WERI-Rb-1 (cell line): Measurements from ENCODE around the gene PERP.
"Not testable (repeated sequence)": the region's sequence is repeated elsewhere in the genome, so short reads cannot be mapped to it uniquely, and the experiment has no call there.

ENCODE experiments used
- DNase-seq: peaks from one replicate; pipeline ENCODE4 v3.0.0-alpha.2; 2020
- H3K27ac ChIP-seq: fragments of 250-450 bp; sonication (Bioruptor Pico); 2 replicates; pipeline ENCODE4 v1.5.1; 2020; ENCODE audit warnings: mild to moderate bottlenecking, moderate library complexity
- H3K27me3 ChIP-seq: fragments of 250-450 bp; sonication (Bioruptor Pico); 2 replicates; pipeline ENCODE4 v1.5.1; 2021; ENCODE audit warnings: mild to moderate bottlenecking, low read depth, moderate library complexity; ENCODE audit not compliant: insufficient read depth, severe bottlenecking
- H3K36me3 ChIP-seq: fragments of 250-450 bp; sonication (Bioruptor Pico); 2 replicates; pipeline ENCODE4 v1.5.1; 2020; ENCODE audit warnings: mild to moderate bottlenecking, moderate library complexity
- H3K4me3 ChIP-seq: 2 replicates; pipeline ENCODE4 v1.5.1; 2011; ENCODE audit warnings: low read depth, mild to moderate bottlenecking, control low read depth, low read length
- H3K9me3 ChIP-seq: fragments of 250-450 bp; sonication (Bioruptor Pico); 2 replicates; pipeline ENCODE4 v1.5.1; 2021; ENCODE audit warnings: mild to moderate bottlenecking, moderate library complexity; ENCODE audit not compliant: severe bottlenecking
- TF ChIP-seq, protein P1 (sequence below): IDR thresholded peaks from 2 replicates; pipeline ENCODE4 v1.5.1; 2011; ENCODE audit warnings: low read depth, mild to moderate bottlenecking, control low read depth, inconsistent platforms, low read length

Gene PERP

DNA sequence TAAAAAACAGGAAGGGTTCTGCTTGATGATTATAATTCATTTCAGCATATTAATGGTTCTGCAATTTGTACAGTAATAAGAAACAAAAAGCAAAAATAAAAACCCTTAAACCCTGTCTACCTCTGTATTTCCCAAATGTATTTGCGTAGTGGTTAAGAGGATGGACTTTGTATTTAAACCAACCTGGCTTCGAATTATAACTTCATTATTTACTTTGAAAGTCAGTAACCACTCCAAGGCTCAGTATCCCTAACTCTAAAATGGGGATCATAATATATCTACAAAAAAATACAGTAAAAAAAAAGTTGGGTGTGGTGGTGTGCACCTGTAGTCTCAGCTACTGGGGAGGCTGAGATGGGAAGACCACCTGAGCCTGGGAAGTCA is 21.4 kb downstream of the PERP start:
- TF ChIP-seq, protein P1, sequence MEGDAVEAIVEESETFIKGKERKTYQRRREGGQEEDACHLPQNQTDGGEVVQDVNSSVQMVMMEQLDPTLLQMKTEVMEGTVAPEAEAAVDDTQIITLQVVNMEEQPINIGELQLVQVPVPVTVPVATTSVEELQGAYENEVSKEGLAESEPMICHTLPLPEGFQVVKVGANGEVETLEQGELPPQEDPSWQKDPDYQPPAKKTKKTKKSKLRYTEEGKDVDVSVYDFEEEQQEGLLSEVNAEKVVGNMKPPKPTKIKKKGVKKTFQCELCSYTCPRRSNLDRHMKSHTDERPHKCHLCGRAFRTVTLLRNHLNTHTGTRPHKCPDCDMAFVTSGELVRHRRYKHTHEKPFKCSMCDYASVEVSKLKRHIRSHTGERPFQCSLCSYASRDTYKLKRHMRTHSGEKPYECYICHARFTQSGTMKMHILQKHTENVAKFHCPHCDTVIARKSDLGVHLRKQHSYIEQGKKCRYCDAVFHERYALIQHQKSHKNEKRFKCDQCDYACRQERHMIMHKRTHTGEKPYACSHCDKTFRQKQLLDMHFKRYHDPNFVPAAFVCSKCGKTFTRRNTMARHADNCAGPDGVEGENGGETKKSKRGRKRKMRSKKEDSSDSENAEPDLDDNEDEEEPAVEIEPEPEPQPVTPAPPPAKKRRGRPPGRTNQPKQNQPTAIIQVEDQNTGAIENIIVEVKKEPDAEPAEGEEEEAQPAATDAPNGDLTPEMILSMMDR, result no peak
- H3K4me3 ChIP-seq, result no peak overlapping the region
- H3K36me3 ChIP-seq, result no peaks in the 10 kb centered on the region
- no peak for DNase-seq
- H3K9me3 ChIP-seq, result no peaks in the 10 kb centered on the region
- H3K27ac ChIP-seq, result no peak overlapping the region
- H3K27me3 ChIP-seq, result no peaks in the 10 kb centered on the region

DNA sequence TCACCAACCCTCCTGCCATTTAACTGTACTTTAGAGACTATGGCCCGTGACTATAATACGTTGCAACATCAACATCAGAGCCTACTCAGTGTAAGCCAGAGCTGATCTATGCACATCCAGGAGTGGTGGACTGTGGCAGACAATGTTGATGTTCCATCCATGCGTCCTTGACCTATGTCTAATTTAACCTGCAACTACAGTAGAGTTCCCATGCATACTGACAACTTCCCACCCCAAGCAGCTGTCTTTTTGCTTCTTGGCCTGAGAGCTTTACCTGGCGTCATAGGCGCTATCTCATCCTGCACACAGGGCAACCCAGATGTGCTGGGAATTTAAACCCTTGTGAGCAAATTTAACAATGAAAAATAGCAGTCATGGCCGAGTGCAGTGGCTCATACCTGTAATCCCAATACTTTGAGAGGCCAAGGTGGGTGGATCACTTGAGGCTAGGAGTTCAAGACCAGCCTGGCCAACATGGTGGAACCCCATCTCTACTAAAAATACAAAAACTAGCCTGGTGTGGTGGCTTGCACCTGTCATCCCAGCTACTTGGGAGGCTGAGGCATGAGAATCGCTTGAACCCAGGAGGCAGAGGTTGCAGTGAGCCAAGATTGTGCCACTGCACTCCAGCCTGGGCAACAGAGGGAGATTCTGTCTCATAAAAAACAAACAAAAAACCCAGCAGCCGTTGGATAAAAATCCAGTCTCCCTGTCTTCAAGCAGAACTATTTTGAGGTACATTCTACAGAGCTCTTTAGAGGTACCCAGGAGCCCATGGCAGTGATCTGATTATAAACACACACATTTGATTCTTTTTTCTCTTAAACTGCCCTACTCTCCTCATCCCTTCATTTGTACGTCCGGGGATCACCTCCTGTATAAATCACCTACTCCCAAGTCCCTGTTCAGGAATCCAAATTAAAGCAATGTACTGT is 22.0 kb downstream of the PERP start:
- no peak overlapping the region for H3K27ac ChIP-seq

DNA sequence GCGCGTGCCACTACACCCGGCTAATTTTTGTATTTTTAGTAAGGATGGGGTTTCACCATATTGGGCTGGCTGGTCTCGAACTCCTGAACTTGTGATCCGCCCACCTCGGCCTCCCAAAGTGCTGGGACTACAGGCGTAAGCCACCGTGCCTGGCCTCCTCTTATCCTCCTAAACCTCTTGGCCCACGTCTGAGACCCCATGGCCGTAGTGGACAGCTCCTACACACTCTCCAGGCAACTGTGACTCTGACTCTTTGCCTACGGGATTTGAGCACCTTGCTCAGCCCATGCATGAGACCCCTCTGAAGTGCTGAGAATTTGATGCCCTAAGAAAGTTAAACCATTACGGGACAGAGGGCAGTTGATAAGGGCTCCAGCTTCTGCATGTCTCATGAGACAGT is 25.0 kb downstream of the PERP start:
- no peaks in the 10 kb centered on the region for H3K9me3 ChIP-seq
- no peak for DNase-seq
- no peak overlapping the region for H3K4me3 ChIP-seq
- no peaks in the 10 kb centered on the region for H3K27me3 ChIP-seq
- H3K36me3 ChIP-seq, result no peaks in the 10 kb centered on the region
- TF ChIP-seq, protein P1, result no peak
- H3K27ac ChIP-seq, result no peak overlapping the region

More for the DNA sequence above, 22.0 kb downstream of the PERP start:
- TF ChIP-seq, protein P1, result no peak
- Histone ChIP-seq H3K27me3 (no peaks in the 10 kb centered on the region), H3K4me3 (no peak overlapping the region), H3K9me3 (no peaks in the 10 kb centered on the region), H3K36me3 (no peaks in the 10 kb centered on the region)
- DNase-seq, result no peak

DNA sequence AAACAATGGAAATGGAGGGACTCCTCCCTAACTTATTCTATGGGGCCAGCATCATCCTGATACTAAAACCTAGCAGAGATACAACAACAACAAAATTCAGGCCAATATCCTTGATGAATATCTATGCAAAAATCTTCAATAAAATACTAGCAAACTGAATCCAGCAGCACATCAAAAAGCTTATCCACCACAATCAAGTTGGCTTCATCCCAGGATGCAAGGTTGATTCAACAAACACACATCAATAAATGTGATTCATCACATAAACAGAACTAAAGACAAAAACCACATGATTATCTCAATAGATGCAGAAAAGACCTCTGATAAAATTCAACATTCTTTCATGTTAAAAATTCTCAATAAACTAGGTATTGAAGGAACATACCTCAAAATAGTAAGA is 27.7 kb downstream of the PERP start:
- H3K27ac ChIP-seq, H3K27me3 ChIP-seq, H3K4me3 ChIP-seq, H3K36me3 ChIP-seq, DNase-seq, H3K9me3 ChIP-seq: not testable (repeated sequence)

DNA sequence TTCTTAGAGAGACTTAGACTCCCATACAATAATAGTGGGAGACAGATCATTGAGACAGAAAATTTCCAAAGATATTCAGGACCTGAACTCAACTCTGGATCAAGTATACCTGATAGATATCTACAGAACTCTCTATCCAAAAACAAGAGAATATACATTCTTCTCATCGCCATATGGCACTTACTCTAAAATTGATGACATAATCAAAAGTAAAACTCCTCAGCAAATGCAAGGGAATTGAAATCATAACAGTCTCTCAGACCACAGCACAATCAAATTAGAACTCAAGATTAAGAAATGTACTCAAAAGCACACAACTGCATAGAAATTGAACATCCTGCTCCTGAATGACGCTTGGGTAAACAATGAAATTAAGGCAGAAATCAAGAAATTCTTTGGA is 28.7 kb downstream of the PERP start:
- DNase-seq, result no peak
- TF ChIP-seq, protein P1, result no peak

DNA sequence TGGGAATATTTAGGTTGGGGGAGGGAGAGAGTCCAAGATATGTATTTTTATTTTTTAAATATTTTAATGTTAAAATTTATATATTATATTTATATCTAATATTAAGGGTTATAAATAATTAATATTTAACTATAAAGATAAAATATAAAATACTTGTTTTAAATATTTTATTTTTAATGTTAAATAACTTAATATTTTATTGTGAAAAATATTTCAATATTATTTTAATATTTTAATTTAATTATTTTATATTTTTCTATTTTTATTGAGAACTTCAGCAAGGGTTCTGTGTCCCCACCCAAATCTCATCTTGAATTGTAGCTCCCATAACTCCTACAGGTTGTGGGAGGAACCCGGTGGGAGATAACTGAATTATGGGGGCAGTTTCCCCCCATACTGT is 34.0 kb downstream of the PERP start:
- Histone ChIP-seq H3K36me3 (no peaks in the 10 kb centered on the region), H3K27me3 (no peaks in the 10 kb centered on the region), H3K4me3 (no peak overlapping the region), H3K27ac (no peak overlapping the region), H3K9me3 (no peaks in the 10 kb centered on the region)
- no peak for DNase-seq
- TF ChIP-seq, protein P1, result no peak

More for the DNA sequence above, 28.7 kb downstream of the PERP start:
- Histone ChIP-seq H3K36me3 (no peaks in the 10 kb centered on the region), H3K9me3 (no peaks in the 10 kb centered on the region), H3K27ac (no peak overlapping the region), H3K4me3 (no peak overlapping the region), H3K27me3 (no peaks in the 10 kb centered on the region)
